ENCODE results near the gene PTPRM.

PTPRM gene

GRCh38 chr18:8380926-8381325 is 813.8 kb downstream of the PTPRM start:
- H3K27me3 Mint-ChIP-seq (ENCODE audit: low read depth, poor library complexity), result no peaks in the 10 kb centered on the region
- H3K4me1 Mint-ChIP-seq, result peaks cover 2% of the 10 kb centered on the region

GRCh38 chr18:8381821-8382459 is 814.8 kb downstream of the PTPRM start:
- no peak for TF ChIP-seq CTCF (IDR thresholded peaks at IDR 0.05)
- H3K4me1 Mint-ChIP-seq, result no peaks in the 10 kb centered on the region
- peaks cover 53% of the 10 kb centered on the region for H3K36me3 Mint-ChIP-seq (ENCODE audit: low read depth)
- H3K9me3 Mint-ChIP-seq, result no peaks in the 10 kb centered on the region
- H3K27ac Mint-ChIP-seq, result no peak overlapping the region
- DNase-seq, result no peak
- H3K4me3 Mint-ChIP-seq, result no peak overlapping the region
- no peaks in the 10 kb centered on the region for H3K27me3 Mint-ChIP-seq (ENCODE audit: low read depth, poor library complexity)

More at GRCh38 chr18:8380926-8381325, 813.8 kb downstream of the PTPRM start:
- no peak for DNase-seq
- TF ChIP-seq CTCF (IDR thresholded peaks at IDR 0.05), result no peak
- no peaks in the 10 kb centered on the region for H3K9me3 Mint-ChIP-seq
- no peak overlapping the region for H3K27ac Mint-ChIP-seq
- no peak overlapping the region for H3K4me3 Mint-ChIP-seq
- peaks cover 46% of the 10 kb centered on the region for H3K36me3 Mint-ChIP-seq (ENCODE audit: low read depth)

GRCh38 chr18:8385400-8385799 is 818.3 kb downstream of the PTPRM start:
- DNase-seq, result no peak
- Mint-ChIP-seq H3K36me3 (ENCODE audit: low read depth) (peaks cover 70% of the 10 kb centered on the region), H3K4me1 (peaks cover 5% of the 10 kb centered on the region), H3K27ac (peak overlapping the region; percentile 10), H3K4me3 (no peak overlapping the region), H3K27me3 (ENCODE audit: low read depth, poor library complexity) (no peaks in the 10 kb centered on the region), H3K9me3 (no peaks in the 10 kb centered on the region)
- no peak for TF ChIP-seq CTCF (IDR thresholded peaks at IDR 0.05)

- H3K4me3 Mint-ChIP-seq, result no peak overlapping the region
These were observed 819.7 kb downstream of the PTPRM start for GRCh38 chr18:8386669-8387380.

GRCh38 chr18:8389391-8390340 is 822.5 kb downstream of the PTPRM start:
- Mint-ChIP-seq H3K4me3 (no peak overlapping the region), H3K36me3 (ENCODE audit: low read depth) (peaks cover 73% of the 10 kb centered on the region), H3K4me1 (peaks cover 17% of the 10 kb centered on the region), H3K9me3 (no peaks in the 10 kb centered on the region), H3K27ac (no peak overlapping the region), H3K27me3 (ENCODE audit: low read depth, poor library complexity) (no peaks in the 10 kb centered on the region)
- DNase-seq, result peak; percentile 79
- TF ChIP-seq CTCF (IDR thresholded peaks at IDR 0.05), result peak; percentile 91

More at GRCh38 chr18:8386669-8387380, 819.7 kb downstream of the PTPRM start:
- H3K36me3 Mint-ChIP-seq (ENCODE audit: low read depth), result peaks cover 65% of the 10 kb centered on the region
- TF ChIP-seq CTCF (IDR thresholded peaks at IDR 0.05), result no peak
- DNase-seq, result no peak
- H3K4me1 Mint-ChIP-seq, result peaks cover 5% of the 10 kb centered on the region
- no peaks in the 10 kb centered on the region for H3K9me3 Mint-ChIP-seq
- H3K27me3 Mint-ChIP-seq (ENCODE audit: low read depth, poor library complexity), result no peaks in the 10 kb centered on the region
- H3K27ac Mint-ChIP-seq, result no peak overlapping the region
